HepG2 (cell line): Measurements from ENCODE around the gene LUC7L.

Experiments
- JUND ChIP-seq: sonication (generic); formaldehyde crosslinking; IDR thresholded peaks from 2 replicates; pipeline ENCODE4 v1.8.0; 2022; ENCODE audit warnings: mild to moderate bottlenecking, missing genetic modification reagents
- KLF12 ChIP-seq: sonication (generic); formaldehyde crosslinking; IDR thresholded peaks from 2 replicates; pipeline ENCODE4 v1.4.0; 2020; ENCODE audit warnings: missing genetic modification reagents, borderline replicate concordance
- MYC ChIP-seq: sonication (generic); formaldehyde crosslinking; IDR thresholded peaks from 2 replicates; pipeline ENCODE4 v1.9.0; 2021; ENCODE audit warnings: missing genetic modification reagents, borderline replicate concordance
- POLR2A ChIP-seq, 2 experiments: IDR thresholded peaks; 2 replicates each; pipeline ENCODE4 v1.6.1; 2011; ENCODE audit warnings: low read depth in 2 of 2, low read length in 2 of 2, mild to moderate bottlenecking in 1 of 2, moderate library complexity in 1 of 2; ENCODE audit not compliant: insufficient read depth in 1 of 2
- ZBTB21 ChIP-seq: sonication (generic); formaldehyde crosslinking; IDR thresholded peaks from 2 replicates; pipeline ENCODE4 v1.4.0; 2020; ENCODE audit warnings: missing genetic modification reagents
- ZNF660 ChIP-seq: sonication (generic); formaldehyde crosslinking; IDR thresholded peaks from 2 replicates; pipeline ENCODE4 v1.5.1; 2020; ENCODE audit warnings: mild to moderate bottlenecking, low read depth, missing genetic modification reagents, borderline replicate concordance
- ZNF850 ChIP-seq: sonication (generic); formaldehyde crosslinking; conservative IDR thresholded peaks from 2 replicates; pipeline ENCODE4 v1.9.0; 2021; ENCODE audit warnings: mild to moderate bottlenecking, missing genetic modification reagents

- TF ChIP-seq KLF12 (CRISPR knock-in tag) (no peak), MYC (CRISPR knock-in tag) (no peak), ZBTB21 (CRISPR knock-in tag) (no peak), ZNF850 (CRISPR knock-in tag) (no peak), ZNF660 (CRISPR knock-in tag) (no peak), POLR2A (IDR thresholded peaks at IDR 0.05; ENCODE audit: insufficient read depth in 1 of 2, low read depth in 2 of 2, low read length in 2 of 2) (no peak), JUND (CRISPR knock-in tag) (no peak)
Observed at GRCh38 chr16:189604-190186, 39.6 kb downstream of the LUC7L start.
